ENCODE data around the gene PNPLA3.
A peak's percentile ranks its signal among the peaks of the same experiment; 100 is the strongest.

PNPLA3 gene

DNA sequence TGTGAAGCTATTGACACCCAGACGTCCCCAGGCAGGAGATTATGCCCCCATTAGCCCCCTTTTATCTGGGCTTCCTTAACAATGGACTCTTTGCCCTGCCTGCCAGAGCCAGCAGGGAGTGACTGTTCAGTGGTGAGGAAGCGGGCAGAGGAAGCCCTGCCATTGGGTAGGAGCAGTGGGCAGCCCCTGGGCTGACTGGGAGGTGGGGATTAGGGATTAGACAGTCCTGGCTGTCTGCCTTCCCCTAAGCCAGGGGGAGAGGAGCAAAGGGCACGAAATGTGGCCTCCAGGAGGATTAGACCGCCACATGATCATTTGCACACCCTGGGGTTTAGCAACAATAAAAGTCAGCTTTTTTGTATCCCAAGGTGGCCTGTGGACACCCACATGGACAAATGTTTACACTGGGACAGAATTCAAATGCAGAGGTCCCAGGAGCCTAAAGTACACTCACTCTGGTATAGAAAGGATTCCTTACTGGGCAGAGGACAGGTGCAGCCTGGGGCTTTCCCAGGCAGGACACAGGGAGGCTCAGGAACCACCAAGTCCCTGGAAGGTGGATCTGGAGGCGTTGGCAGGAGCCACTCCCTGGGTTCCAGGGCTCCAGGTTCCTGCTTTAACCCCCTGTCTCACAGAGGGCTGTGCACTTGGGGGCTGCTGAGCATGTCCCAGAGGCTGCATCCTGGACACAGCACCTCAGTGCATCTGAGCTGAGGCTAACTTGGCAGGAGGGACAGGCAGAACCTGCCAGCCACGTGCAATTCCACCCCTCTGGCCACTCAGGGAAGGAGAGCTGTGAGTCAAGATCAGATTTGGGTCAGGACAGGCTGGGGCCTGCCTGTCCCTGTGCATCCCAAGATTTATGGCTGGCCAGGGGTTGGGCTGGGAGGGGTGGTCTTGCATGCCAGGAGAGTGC is 2.1 kb downstream of the PNPLA3 start:
- no peak for DNase-seq

DNA sequence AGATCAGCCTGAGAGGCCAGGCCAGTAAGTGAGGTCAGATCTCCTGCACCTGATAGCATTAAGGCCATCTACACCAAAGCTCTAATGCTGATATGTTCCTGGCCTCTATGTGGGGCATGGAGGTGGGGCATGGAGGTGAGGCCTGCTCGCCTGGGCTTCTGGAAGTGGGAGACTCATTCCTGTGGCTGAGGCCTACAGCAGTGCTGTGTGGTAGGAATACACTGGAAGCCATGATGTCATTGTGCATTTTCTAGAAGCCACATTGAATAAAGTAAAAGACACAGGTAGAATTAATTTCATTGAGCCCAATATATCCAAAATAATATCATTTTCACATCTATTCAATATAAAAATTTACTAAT is 2.7 kb downstream of the PNPLA3 start:
- no peak for DNase-seq

DNA sequence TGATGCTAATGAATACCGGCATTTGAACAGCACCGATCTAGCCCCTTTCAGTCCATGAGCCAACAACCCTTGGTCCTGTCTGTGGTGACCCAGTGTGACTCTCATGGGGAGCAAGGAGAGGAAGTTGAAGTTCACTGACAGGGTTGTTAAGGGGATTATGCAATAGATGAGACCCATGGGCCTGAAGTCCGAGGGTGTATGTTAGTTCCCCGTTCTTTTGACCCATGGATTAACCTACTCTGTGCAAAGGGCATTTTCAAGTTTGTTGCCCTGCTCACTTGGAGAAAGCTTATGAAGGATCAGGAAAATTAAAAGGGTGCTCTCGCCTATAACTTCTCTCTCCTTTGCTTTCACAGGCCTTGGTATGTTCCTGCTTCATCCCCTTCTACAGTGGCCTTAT is 4.9 kb downstream of the PNPLA3 start:
- no peak for DNase-seq

DNA sequence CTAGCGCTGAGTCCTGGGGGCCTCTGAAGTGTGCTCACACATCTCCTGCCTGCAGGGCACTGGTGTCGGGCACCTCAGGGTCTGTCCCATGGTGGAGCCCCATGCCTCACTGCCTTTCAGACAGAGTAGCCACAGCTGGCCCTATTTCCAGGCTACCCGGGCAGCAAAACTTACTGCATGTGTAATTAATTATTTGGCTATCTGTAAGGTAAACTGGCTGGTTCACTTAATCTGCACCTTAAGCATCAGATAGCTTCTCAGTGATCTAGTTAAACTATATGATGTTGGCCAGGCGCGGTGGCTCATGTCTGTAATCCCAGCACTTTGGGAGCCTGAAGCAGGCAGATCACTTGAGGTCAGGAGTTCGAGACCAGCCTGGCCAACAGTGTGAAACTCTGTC is 5.3 kb downstream of the PNPLA3 start:
- DNase-seq = no peak

DNA sequence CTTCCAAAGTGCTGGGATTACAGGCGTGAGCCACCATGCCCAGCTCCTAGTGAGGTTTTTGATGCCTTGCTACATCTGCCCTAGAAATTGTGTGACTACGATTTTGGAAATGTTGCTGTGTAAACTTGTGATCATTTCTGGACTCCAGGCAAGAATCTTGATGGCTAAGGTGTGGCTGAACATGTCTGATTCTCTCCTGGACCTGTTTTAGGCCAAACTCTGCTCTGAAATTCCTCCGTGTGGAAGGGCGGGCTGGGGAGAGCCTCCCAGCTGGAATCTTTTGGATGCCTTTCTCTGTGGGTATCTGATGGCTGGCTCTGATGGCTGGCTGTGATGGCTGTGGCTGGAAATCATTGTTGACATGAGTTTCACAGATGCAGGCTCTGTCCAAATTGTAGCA is 8.2 kb downstream of the PNPLA3 start:
- DNase-seq = no peak

DNA sequence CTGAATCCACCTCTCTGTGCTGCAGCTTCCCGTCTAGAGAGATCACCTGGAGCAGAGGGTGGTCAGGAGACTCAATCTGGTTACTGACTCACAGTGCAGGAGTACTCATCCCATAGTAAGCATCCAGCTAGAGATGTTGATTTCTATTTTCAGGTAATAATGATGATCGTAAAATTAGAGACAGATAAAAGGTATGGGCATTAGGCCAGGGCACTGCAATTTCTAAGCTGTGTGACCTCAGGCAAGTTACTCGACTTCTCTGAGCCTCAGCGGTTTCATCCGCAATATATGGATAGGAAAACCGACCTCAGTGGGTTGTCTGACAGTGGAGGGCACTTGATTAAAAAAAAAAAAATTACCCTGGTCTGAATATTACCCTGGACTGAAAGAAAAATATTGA is 17.8 kb downstream of the PNPLA3 start:
- no peak for DNase-seq

DNA sequence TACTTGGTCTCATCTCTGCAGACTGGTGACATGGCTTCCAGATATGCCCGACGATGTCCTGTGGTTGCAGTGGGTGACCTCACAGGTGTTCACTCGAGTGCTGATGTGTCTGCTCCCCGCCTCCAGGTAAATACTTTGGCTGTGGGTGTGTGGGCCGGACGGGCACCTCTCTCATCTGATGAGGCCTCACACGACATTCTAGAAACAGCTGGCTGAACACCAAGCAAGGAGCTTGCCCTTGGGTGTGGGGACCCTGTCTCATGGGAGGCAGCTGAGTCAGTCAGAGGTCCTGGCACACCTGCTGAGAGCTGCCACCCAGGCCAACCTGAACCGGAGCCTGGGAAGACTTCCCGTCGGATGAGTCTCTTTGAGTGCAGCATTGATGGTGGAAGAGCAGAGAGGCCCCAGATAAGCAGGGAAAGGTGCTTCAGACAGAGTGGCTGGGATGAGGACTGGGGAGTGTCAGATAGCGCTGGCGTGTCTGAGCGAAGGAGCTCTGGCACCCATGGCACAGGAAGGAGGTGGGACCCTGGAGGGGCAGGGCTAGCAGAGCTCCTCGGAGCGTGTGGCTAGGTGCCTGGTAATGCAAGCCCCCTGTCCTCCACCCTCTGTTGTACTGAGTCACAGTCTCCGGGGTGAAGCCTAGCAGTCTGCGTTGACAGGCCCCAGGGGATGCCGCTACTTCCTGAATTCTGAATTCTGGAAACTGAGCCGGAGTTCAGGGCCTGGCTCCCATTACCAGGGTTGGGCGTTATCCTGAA is 21.2 kb downstream of the PNPLA3 start:
- no peak for DNase-seq

DNA sequence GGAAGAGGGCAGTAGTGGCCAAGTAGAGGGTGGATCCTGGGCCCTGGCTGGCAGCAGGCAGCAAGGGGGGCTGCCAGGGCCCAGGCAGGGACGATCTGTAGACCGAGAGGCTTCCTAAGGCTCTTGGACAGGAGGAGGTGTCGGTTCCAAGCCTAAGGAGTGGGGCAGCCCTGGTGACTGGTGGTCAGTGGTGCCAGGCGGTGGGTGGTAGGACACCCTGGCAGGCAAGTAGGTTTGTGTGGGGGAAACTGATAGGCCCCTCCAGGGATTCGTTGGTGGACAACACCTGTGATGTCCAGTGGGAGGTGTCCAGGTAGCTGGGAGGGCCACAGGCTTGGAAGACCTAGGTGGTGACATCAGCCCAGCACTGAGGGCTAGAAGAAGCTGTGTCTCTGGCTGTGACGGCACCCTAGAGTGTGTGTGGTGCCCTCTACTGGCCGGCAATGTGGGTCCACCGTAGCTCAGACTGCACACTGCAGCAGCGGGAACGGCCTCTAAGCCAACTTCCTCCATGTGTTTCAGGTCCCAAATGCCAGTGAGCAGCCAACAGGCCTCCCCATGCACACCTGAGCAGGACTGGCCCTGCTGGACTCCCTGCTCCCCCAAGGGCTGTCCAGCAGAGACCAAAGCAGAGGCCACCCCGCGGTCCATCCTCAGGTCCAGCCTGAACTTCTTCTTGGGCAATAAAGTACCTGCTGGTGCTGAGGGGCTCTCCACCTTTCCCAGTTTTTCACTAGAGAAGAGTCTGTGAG is 22.2 kb downstream of the PNPLA3 start:
- DNase-seq = peak; percentile 18

DNA sequence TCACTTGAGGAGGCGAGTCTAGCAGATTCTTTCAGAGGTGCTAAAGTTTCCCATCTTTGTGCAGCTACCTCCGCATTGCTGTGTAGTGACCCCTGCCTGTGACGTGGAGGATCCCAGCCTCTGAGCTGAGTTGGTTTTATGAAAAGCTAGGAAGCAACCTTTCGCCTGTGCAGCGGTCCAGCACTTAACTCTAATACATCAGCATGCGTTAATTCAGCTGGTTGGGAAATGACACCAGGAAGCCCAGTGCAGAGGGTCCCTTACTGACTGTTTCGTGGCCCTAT is 22.7 kb downstream of the PNPLA3 start:
- no peak for DNase-seq

DNA sequence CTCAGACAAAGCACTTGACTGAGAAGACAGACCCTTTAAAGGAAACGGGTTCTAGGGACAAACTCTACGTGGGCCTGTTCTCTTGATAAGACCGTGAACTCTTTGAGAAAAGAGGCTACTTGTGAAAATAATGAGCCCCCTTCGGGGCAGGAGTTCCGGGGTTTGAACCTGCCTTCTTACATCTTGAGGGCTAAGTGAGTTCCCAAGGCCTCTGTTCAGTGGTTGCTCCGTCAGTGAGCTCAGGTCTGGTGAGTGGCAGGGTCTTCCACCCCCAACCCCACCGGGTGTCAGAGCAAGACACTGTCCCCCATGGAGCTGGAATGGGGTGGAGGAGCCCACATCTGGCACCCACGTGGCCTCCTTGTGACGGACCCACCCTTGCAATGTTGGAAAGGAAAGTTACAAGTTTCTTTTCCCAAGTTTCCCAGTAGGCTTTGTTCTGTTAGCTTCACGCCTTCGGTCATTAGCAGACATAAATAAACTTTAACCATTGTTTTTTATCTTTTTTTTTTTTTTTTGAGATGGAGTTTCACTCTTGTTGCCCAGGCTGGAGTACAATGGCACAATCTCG is 25.3 kb downstream of the PNPLA3 start:
- DNase-seq = no peak

DNA sequence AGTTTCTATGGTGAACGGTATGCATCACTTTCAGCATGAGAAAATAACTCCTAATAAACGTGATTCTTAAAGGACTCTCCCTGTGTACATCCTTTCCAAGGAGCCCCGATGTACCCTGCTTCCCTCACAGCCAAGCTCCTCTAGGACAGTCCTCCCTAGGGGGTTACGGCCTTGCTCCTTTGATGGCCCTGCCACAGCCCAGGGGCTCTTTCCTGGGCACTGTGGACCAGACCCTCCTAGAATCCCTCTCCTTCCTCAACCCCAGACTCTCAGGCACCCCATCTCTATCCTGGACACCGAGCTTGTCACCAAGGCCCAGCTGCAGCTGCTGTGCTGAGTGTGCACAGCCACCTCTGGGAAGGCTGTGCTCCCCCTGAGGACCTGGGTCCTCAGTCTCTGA is 27.8 kb downstream of the PNPLA3 start:
- DNase-seq = no peak

DNA sequence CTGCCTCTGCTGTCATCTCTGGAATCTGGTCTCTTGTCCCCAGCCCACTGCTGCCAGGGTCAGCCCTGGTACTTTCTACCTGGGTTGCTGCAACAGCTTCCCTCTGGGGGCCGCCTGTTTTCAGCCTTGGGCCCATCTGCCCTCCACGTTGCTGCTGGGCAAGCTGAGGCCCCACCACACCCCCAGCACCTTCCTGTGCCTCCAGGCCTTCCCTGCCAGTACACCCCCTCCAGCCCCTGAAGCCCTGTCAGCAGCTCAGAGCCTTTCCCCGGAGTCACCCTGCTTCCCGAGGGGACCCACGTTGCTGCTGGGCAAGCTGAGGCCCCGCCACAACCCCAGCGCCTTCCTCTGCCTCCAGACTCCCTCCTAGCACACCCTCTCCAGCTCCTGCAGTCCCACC is 28.4 kb downstream of the PNPLA3 start:
- DNase-seq = no peak

DNA sequence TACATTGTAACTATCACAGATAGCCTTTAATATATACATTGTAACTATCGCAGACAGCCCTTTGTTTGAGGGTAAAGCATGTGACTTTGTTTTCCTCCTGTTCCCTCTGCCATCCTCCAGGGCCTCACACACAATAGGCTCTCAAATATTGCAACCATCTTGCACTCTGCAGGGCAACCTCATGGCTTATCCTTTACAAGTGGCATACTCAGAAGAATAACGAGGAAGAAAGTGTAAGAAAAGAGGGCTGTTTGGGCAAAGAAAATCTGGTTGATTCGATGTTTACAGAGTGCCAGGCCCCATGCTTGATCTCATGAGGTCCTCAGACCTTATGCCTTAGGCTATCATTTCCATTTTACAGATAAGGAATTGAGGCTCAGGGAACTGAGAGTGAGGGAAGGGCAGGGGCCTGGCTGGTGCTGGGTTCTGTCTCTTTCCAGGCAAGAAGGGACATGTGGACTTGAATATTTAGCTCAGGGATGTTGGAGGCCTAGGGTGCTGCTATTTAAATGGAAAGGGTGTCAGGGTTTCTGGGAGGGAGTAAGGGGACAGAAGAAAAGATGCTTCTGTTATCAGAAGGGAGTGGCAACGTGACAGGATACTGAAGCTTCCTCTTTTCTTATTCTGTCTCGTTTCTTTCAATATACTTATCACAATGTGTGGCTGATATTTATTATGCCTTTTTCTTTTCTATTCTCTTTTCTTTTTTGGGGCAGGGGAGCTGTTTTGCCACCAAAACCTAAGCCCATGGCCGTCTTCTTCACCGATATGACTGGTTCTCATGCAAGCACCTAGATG is 30.6 kb downstream of the PNPLA3 start:
- no peak for DNase-seq

DNA sequence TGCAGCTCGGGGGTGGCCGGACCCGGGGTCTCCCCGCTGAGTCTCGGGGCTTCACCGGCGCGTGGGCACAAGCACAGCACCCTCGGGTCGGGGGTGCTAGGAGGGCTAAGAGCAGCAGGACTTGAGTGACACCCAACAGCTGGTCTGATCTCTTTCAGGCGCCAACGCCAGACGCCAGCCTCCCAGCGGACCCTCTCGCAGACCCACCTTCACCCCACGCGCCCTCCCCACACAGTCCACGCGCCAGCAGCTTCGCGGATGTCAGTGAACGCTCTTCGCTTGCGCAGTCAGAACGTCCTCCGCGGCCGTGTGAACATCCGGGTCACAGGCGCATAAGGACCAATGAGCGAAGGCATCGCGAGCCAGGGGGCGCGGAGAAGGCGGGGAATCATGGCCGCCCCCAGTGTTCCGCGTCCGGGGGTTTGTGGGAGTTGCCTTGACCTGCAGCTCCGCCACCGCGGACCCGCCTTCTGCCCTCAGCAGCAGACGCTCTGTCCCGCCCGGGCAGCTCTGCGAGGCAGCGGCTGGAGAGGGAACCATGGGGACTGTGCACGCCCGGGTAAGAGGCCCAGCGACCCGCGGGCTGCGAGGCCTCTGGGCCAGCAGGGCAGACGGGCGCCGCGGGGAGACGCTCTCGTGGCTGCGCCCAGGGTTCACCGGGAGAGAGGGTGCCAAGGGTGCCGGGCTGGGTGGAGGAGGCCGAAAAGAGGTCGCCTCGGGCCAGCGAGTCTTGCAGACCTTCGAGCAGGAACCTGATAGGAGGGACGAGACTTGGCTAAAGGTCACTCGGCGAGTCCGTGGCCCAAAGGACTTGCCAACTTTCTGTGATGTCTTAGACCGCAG is 31.7 kb downstream of the PNPLA3 start, which contains the start of gene SAMM50:
SAMM50 (plus strand) TSS at position 403 of the 843 bp plus-strand sequence; CDS start at position 539, 136 bp downstream.
- DNase-seq = peak; percentile 97

DNA sequence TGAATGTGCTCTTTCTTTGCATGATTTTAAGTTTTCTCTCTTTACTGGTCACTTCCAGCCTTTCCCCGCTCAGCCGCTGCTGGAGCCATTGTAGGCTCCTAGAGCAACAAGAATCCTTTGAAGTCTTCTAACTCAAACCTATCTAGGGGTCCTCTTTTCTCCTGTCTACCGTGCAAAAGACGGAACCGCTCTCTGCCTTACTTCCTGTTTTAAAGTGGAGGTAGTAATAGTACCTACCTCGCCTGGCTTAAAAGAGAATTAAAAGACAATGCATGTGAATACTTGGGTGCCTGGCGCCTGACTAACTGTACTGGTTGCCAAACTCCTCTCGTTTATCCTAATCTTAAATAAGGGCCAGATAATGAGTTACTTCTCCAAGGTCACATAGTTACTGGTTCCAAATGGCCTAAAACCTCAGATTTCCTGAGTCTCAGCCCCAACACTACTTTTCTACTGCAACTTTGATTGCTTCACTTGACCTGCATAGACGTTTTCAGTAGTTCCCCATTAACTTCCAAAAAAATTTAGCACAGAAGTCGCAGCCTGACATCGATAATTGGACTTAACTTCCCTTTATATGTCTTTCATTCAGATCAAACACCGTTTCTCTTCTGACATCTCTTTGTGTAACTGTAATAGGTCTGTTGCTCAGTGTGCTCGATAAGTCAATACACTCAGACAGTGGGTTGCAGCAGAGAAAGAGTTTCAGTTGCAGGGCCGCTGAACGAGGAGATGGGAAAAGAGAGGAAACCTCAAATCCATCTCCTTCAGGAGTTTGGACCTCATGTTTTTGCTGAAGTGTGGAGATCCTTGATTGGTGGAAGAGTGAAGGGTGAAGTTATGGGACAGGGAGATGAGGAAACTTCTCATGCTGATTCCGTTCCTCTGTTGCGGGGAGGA is 32.5 kb downstream of the PNPLA3 start:
- DNase-seq = no peak

DNA sequence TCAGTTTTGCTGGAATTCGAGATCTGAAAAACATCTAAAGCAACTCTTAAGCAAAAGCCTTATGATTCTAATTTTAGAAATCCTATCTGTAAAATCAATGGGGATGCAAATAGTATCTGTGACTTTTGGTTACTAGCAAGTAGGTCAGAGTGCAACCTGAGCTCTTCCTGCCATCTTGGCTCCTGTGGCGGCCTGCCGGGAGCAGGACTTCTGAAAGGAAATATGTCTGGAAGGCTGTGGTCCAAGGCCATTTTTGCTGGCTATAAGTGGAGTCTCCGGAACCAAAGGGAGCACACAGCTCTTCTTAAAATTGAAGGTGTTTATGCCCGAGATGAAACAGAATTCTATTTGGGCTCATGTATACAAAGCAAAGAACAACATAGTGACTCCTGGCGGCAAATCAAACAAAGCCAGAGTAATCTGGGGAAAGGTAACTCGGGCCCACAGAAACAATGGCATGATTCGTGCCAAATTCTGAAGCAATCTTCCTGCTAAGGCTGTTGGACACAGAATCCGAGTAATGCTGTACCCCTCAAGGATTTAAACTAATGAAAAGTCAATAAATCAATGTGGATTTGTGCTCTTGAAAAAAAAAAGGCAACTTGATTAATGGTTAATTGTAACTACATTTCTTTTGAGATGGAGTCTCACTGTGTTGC is 33.3 kb downstream of the PNPLA3 start:
- no peak for DNase-seq

DNA sequence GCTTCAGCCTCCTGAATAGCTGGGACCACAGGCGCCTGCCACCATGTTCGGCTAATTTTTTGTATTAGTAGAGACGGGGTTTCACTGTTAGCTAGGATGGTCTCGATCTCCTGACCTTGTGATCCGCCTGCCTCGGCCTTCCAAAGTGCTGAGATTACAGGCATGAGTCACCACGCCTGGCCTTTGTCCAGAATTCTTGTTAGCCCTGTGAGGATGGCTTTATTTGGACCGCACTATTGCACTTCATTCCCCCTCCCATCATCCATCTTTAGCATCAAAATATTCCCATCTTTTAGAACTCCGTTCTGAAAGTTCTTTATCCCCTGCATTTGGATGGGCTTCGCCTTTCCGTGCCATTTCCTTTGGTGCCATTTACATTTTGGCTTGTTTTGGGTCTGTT is 34.3 kb downstream of the PNPLA3 start:
- DNase-seq = no peak

DNA sequence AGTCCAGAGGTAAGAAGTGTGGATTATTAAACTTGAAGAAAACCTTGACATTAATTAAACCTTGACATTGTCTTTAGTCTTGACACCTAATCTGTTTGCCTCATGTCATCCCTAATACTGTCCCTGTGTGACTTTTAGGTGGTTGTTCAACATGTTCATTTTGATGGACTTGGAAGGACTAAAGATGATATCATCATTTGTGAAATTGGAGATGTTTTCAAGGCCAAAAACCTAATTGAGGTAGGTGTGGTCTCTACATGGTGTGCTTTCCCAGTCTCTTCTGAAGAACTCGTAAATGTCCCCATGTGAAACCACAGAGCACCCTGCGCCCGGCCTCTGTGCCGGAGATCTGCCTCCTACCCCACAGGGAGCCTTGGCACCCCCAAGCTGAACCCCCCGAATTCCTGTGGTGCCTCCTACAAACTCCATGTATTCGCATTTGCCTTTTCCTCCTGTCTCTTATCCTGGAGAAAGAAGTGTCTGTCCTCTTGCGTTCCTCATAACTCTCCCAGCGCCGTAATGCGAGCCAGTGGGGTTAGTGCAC is 40.8 kb downstream of the PNPLA3 start:
- no peak for DNase-seq

DNA sequence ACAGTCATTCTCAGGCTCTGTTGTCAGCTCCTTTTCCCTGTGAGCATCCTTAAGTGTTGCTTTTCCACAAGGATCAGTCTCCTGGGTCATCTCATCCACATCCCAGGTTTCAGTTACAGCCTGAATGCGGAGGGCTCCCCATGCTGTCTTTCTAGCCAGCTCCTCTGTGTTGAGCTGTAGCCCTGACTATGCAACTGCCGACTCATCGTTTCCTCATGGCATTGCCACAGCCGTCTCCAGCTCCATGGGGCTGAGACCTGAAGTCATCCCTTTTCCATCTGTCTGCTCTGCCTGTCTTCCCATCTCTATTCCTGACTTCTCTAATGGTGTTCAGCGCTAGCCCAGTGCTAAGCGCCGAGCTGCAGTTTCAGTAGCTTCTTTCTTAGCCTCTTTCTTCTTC is 43.5 kb downstream of the PNPLA3 start:
- DNase-seq = no peak

DNA sequence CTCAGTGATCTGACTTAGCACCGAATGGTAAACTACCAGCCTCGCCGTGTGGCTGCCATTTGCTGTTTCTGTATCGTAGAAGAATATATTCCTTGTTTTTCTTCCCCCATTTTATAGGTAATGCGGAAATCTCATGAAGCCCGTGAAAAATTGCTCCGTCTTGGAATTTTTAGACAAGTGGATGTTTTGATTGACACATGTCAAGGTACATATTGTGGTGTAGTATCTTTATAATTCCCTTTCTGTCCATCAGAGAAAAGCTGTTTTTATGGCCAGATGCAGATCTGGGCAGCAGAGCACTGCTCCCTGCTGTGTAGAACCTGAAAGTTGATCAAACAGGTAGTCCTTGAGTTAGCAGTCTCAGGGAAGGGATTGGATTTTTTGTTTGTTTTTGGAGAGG is 45.0 kb downstream of the PNPLA3 start:
- no peak for DNase-seq
